GM10847 (cell line): ENCODE results near the gene WDR38.

Source experiments
- POLR2A ChIP-seq: IDR thresholded peaks from 2 replicates; pipeline ENCODE4 v1.6.1; 2011; ENCODE audit not compliant: insufficient read length; ENCODE audit errors: extremely low read depth

WDR38 gene

DNA sequence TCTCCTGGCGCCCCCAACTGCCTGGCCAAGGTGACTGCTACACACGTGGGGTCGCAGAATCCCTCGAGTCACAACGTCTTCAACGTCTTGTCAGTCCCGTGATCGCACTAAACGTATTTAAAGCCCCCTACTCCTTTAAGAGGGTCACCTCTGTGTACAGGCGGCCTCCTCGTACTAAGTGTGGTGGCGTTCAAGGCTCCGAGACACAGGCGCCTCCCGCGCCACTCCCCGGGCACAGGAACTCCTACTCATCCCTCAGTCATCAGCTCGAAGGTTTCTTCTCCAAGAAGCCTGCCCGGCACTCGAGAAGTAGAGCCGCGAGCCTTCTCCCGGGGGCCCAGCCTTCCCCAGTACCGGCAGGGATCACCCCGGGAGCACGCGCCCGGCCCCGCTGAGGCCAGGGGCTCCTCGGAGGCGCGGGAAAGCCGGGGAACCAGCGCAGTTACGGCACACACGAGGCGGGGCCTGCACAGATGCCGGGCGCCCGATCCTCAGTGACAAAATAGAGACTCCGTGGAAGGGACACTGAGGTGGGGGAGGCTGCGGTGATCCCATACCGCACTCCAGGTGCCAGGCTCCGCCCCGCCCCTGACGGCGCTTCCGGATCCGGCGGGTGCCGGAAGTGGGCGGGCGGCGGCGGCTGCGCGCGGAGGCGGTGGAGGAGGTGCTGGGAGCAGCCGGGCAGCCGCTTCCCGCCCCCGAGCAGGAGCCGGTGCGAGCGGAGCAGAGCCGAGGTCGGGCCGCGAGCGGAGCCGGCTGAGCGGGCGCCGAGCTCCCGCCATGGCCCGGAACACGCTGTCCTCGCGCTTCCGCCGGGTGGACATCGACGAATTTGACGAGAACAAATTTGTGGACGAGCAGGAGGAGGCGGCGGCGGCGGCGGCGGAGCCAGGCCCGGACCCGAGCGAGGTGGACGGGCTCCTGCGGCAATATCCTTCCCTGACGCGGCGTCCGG is 15.5 kb downstream of the WDR38 start:
- TF ChIP-seq POLR2A = peak; percentile 92

DNA sequence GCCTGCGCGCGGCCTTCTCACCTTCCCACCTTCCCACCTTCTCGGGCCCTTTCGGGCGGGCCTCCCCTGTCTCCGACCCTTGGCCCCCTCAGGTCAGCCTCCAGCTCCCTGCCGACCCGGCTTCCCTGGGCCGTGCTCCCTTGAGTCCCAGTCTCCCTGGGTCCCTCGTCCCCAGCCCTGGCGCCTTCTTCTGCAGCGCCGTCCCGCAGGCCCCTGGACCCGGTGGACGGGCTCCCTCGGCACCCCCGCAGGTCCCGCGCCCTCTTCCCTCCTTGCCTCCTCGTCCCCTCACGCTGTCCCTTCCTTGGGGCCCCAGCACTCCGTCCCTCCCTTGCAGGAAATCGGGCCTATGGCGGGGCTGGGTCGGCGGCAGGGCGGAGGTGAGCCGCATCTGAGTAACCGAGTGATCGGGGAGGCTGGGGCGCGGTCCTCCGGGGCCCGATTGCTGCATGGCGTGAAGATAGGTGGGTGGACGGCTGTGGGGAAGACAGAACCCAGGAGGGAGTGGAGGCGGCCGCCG is 16.3 kb downstream of the WDR38 start:
- TF ChIP-seq POLR2A = no peak

- peak; percentile 33 for TF ChIP-seq POLR2A
Measured at GRCh38 chr9:124869986-124870560, 16.8 kb downstream of the WDR38 start.

DNA sequence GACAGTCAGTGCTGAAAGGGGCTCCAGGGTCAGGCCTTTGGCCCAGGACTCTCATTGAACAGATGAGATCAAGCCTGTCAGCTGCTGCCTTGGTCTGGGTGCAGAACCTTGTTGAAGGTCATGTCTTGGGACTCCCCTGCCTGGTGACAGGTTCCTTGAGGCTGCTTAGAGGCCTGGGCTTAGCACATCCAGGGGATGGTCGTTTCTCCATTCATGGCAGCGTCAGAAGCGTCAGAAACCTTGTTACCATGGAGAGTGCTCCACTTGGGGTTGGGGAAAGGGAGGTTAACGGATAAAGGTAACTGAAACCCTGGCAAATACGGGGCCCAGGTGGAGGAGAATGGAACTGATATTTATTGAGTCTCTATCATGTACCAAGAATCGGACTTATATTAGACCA is 17.5 kb downstream of the WDR38 start:
- no peak for TF ChIP-seq POLR2A

GRCh38 chr9:124871156-124871561 is 17.9 kb downstream of the WDR38 start:
- peak; percentile 1 for TF ChIP-seq POLR2A

DNA sequence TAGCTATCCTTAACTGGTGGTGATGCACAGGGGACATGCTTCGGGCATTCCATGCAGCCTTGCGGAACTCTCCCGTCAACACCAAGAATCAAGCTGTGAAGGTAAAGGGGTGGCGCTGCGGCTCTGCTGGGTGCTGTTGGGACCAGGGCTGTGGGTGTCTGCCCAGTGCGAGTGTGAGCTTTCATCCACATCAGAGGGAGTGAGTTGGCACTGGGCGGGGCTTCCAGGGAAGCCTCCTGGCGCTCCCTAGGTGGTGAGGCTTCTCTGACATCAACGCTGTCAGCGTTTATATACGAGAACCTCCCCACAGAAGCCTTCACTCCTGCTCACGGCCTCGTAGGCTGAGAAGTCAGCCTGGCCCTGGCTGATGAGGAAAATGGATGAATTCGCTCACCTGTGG is 20.4 kb downstream of the WDR38 start:
- no peak for TF ChIP-seq POLR2A

- no peak for TF ChIP-seq POLR2A
Measured at GRCh38 chr9:124875501-124875900, 22.2 kb downstream of the WDR38 start.

DNA sequence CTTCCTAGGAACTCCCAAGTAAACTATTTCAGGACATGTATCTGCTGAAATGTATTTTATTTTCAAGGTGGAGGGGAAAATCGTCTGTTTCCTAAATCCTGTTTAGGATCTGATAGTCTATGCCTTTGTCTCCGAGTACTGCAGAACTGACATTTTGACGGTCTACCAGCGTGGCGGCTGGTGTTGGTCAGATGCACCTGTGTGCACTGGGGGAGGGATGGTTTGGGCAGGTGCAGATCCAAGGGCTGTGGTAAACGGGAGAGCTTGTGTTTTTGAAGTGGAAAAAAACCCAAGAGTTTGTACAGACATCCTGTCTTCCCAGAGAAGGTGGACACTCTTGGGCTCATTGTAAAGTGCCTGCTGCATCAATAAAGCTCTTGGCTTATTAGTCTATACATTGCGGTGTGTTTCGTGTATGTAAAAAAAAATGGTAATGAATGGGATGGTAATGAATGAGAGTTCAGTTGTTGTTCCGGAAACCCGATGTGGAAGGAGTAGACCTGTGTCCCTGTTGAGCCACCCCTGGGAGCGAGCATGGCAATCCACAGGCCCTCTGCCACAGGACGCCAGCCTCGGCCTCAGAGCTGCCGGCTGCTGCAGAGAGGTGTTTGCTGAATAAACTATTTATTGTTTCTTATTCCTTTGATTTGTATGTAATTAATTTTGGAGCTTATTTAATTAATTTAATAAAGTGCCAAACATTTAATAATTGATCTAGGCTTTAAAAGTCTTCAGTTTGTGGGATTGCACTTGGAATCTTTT is 23.9 kb downstream of the WDR38 start:
- TF ChIP-seq POLR2A = no peak

- no peak for TF ChIP-seq POLR2A
Measured at GRCh38 chr9:124878021-124878420, 24.8 kb downstream of the WDR38 start.

DNA sequence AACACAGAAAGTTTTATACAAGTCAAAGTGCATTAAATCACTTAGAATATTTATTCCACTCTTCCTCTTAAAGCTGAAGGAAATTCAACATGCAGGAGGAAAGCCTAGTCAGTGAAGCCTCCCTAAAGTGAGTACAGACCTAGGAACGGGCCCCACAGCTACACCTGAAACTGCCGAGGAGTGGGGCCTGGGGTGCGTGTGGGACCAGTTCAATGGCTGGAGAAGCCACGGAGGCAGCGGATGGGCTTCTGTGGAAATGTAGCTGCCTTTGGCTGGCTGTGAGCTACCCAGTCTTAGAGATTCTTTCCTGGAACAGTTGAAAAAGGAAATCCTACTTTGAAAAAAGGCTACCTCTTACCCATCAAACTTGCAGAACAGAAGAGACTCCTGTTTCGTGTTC is 25.3 kb downstream of the WDR38 start:
- no peak for TF ChIP-seq POLR2A

DNA sequence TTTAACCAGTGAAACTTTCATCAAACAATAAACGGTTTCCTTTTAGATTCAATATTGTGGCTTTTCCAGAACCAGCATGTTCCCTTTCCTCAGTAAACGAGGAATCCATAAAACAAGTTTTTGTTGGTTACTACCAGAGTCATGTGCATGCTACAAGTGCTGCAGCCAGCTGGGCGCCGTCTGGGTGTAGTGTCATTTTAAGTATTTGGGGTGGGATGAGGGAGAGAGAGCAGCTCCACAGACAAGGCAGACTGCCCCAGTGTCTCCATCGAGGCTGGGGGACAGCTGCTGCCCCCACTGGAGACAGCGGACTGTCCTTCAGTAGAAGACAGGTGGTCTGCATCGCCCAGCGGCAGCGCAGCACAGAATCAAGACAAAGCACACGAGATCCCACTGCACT is 26.0 kb downstream of the WDR38 start:
- TF ChIP-seq POLR2A = no peak

- TF ChIP-seq POLR2A = no peak
Measured at GRCh38 chr9:124880501-124880900, 27.2 kb downstream of the WDR38 start.

- TF ChIP-seq POLR2A = no peak
Measured at GRCh38 chr9:124881138-124881743, 28.0 kb downstream of the WDR38 start.

DNA sequence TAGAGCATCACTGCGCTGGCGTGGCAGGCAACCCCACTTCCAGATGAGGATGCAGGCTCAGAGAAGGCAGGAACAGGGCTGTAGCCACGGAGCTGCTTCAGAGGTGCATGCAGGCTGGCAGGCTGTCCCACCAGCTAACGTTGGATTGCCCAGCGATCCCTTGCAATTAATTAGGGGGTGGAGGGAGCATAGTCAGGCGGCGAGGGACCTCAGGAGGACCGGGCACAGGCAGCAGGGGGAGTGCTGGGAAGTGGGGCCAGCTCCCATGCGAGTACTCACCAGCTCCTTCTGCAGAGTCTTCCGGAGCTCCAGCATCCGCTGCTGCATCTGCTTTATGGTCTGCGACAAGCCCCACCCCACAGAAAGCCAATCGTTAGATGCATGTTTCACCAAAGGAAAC is 29.0 kb downstream of the WDR38 start:
- no peak for TF ChIP-seq POLR2A

DNA sequence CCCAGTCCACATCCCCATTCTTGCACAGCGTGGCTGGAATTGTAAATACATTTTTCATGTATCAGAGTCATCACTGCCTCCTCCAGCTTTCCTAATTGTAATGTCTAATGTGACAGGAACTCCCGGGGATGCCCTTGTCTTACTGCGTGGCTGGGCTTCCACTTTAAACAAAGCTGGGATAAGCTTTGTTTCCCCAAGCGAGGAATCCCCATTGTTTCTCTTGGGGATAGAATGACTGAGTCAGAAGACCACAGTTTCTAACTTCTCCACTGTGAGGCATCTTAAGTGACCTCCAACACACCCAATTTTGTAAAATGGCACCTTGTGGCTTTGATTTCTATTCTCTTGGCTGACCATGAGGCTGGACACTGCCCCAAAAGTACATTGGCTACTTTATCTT is 31.1 kb downstream of the WDR38 start:
- no peak for TF ChIP-seq POLR2A

DNA sequence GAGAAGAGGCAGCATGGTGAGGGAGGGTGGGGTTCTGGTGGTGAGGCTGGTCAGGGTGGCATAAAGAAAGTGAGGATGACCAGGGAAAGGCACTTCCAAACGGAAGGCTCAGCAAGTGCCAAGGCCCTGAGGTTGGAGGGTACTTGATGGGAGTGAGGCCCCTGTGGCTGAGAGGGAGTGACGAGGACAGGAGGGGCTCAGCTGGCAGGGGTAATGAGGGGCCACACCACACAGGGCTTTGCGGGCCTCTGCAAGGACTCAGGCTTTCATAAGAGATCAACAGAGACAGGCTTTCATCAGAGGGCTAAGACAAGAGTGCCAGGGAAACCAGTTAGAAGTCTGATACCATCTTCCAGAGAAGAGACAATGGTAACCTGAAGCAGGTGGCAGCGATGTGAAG is 32.3 kb downstream of the WDR38 start:
- TF ChIP-seq POLR2A = no peak

GRCh38 chr9:124886461-124886860 is 33.2 kb downstream of the WDR38 start:
- no peak for TF ChIP-seq POLR2A
